GM12878 (cell line): ENCODE measurements around the gene MAPKAP1. TPM values are rescaled to one million over a fixed set of nuclear protein-coding genes. Genes with fewer than 3 reads are reported as not detected.
A peak's percentile ranks its signal among the peaks of the same experiment; 100 is the strongest.

Experiments
- ATAC-seq: fragments of 200-7000 bp; cut with Tn5 transposase; 3 replicates; pipeline ENCODE4 v1.9.1; 2020; ENCODE audit warnings: mild to moderate bottlenecking, moderate library complexity
- BruUV-seq: library from RNA; stranded (reverse); fragments of 400-500 nt; replicated peaks from 2 replicates; lab custom pipeline; 2021; lab: Mats Ljungman, UMichigan
- CTCF ChIA-PET: fragments of 300-600 bp; sonication (Branson Sonifier 250); formaldehyde crosslinking; extraction: SDS; loops from one replicate; lab custom pipeline; 2021; ENCODE audit warnings: inconsistent platforms; lab: Yijun Ruan, JAX
- POLR2A ChIA-PET: fragments of 350-600 bp; formaldehyde crosslinking; extraction: SDS; loops from one replicate; lab custom pipeline; 2021; ENCODE audit warnings: inconsistent platforms; lab: Charles Lee
- RAD21 ChIA-PET: fragments of 300-600 bp; sonication (Branson Sonifier 250); formaldehyde crosslinking; loops from one replicate; lab custom pipeline; 2023; ENCODE audit warnings: antibody characterized with exemption; ENCODE audit not compliant: unreplicated experiment; lab: Charles Lee
- SMC1A ChIA-PET: fragments of 300-600 bp; sonication (Branson Sonifier 250); formaldehyde crosslinking; loops from one replicate; lab custom pipeline; 2023; ENCODE audit not compliant: unreplicated experiment, uncharacterized antibody; lab: Charles Lee
- DNase-seq: peaks from one replicate; pipeline ENCODE4 v3.0.0-alpha.2; 2011; ENCODE audit warnings: low read depth, low spot score
- FAIRE-seq: peaks from 3 replicates; lab custom pipeline; 2011; peaks lifted over from hg19 to GRCh38; lab: Jason Lieb, UNC
- H2AFZ ChIP-seq: 2 replicates; pipeline ENCODE4 v1.6.0; 2011; ENCODE audit warnings: low read depth, low read length, control low read depth; ENCODE audit not compliant: control insufficient read depth
- H3K27ac ChIP-seq: 2 replicates; pipeline ENCODE4 v1.5.1; 2011; ENCODE audit warnings: control low read depth; ENCODE audit not compliant: control insufficient read depth, insufficient read depth
- H3K27me3 ChIP-seq, 2 experiments: replicated peaks in 1 of 2; 2 replicates each; pipeline versions ENCODE4 v1.6.0 to v1.6.1; 2011; ENCODE audit warnings: low read length in 1 of 2; ENCODE audit not compliant: control insufficient read depth in 2 of 2, insufficient read depth in 2 of 2
- H3K36me3 ChIP-seq, 2 experiments: 2 replicates each; pipeline ENCODE4 v1.5.1; 2011; ENCODE audit warnings: low read length in 1 of 2; ENCODE audit not compliant: control insufficient read depth in 2 of 2, insufficient read depth in 2 of 2
- H3K4me1 ChIP-seq: 2 replicates; pipeline ENCODE4 v1.6.1; 2011; ENCODE audit warnings: mild to moderate bottlenecking, low read length, moderate library complexity, mixed read lengths; ENCODE audit not compliant: control insufficient read depth, insufficient read depth
- H3K4me2 ChIP-seq: 2 replicates; pipeline ENCODE4 v1.6.0; 2011; ENCODE audit warnings: control low read depth; ENCODE audit not compliant: control insufficient read depth, insufficient read depth
- H3K4me3 ChIP-seq: fragments of 200-600 bp; sonication (generic); 2 replicates; pipeline ENCODE4 v1.5.1; 2016
- H3K79me2 ChIP-seq: 2 replicates; pipeline ENCODE4 v1.6.0; 2011; ENCODE audit warnings: low read length; ENCODE audit not compliant: control insufficient read depth, insufficient read depth
- H3K9ac ChIP-seq: 2 replicates; pipeline ENCODE4 v1.8.0; 2011; ENCODE audit warnings: low read length, control low read depth, mixed read lengths; ENCODE audit not compliant: control insufficient read depth, insufficient read depth
- H3K9me3 ChIP-seq: replicated peaks from 3 replicates; pipeline ENCODE4 v1.5.1; 2011; ENCODE audit warnings: mild to moderate bottlenecking, low read length; ENCODE audit not compliant: control insufficient read depth, insufficient read depth
- H4K20me1 ChIP-seq: 2 replicates; pipeline ENCODE4 v1.6.0; 2011; ENCODE audit not compliant: control insufficient read depth, insufficient read depth
- ETV6 ChIP-seq, 2 experiments: fragments of 450-650 bp in 1 of 2; IDR thresholded peaks in 1 of 2; conservative IDR thresholded peaks in 1 of 2; 2 replicates each; pipeline ENCODE4 v1.6.1; 2014; ENCODE audit warnings: antibody characterized with exemption in 1 of 2, borderline replicate concordance in 1 of 2, low read depth in 1 of 2, mild to moderate bottlenecking in 1 of 2, moderate library complexity in 1 of 2
- EZH2 ChIP-seq: IDR thresholded peaks from 2 replicates; pipeline ENCODE4 v1.6.1; 2012; ENCODE audit warnings: low read depth, mild to moderate bottlenecking, control low read depth, inconsistent platforms, low read length, borderline replicate concordance; ENCODE audit not compliant: control insufficient read depth
- JUND ChIP-seq: IDR thresholded peaks from 2 replicates; pipeline ENCODE4 v1.6.1; 2012; ENCODE audit warnings: low read depth, mild to moderate bottlenecking, low read length, improper control_type of control experiment, moderate library complexity
- LARP7 ChIP-seq: fragments of 450-650 bp; IDR thresholded peaks from 2 replicates; pipeline ENCODE4 v1.6.1; 2017; ENCODE audit warnings: mild to moderate bottlenecking
- MTA3 ChIP-seq: IDR thresholded peaks from 2 replicates; pipeline ENCODE4 v1.6.1; 2012; ENCODE audit warnings: low read length, inconsistent platforms, borderline replicate concordance
- SMARCA5 ChIP-seq: fragments of 450-650 bp; IDR thresholded peaks from 2 replicates; pipeline ENCODE4 v1.6.1; 2017; ENCODE audit warnings: mild to moderate bottlenecking
- SREBF1 ChIP-seq: IDR thresholded peaks from 2 replicates; pipeline ENCODE4 v1.6.1; 2012; ENCODE audit warnings: mild to moderate bottlenecking, low read length
- SUPT20H ChIP-seq: IDR thresholded peaks from 2 replicates; pipeline ENCODE4 v1.6.1; 2011; ENCODE audit warnings: low read depth, mild to moderate bottlenecking, low read length, moderate library complexity, borderline replicate concordance; ENCODE audit not compliant: control insufficient read depth
- TAF1 ChIP-seq: IDR thresholded peaks from 2 replicates; pipeline ENCODE4 v1.6.1; 2011; ENCODE audit warnings: mild to moderate bottlenecking, low read depth, low read length, borderline replicate concordance
- WRNIP1 ChIP-seq: IDR thresholded peaks from 2 replicates; pipeline ENCODE4 v1.6.1; 2011; ENCODE audit warnings: low read depth, low read length, improper control_type of control experiment, borderline replicate concordance
- ZNF217 ChIP-seq: fragments of 450-650 bp; IDR thresholded peaks from 2 replicates; pipeline ENCODE4 v1.6.1; 2017; ENCODE audit warnings: antibody characterized with exemption, mild to moderate bottlenecking
- ZZZ3 ChIP-seq: IDR thresholded peaks from 2 replicates; pipeline ENCODE4 v1.6.1; 2011; ENCODE audit warnings: low read depth; ENCODE audit not compliant: control insufficient read depth, insufficient read length
- WGBS: methylation state at CpG from one replicate; pipeline ENCODE4 v1.1.6; 2016; ENCODE audit warnings: low lambda C conversion rate; ENCODE audit not compliant: insufficient replicate concordance, insufficient coverage; ENCODE audit errors: missing lambda C conversion rate; 5-methylcytosine and 5-hydroxymethylcytosine counted together
- in situ Hi-C: fragments of 300-500 bp; cut with MboI; formaldehyde crosslinking; loops from 9 replicates; pipeline ENCODE4 v1.14.3; 2018; ENCODE audit warnings: mixed read lengths
- intact Hi-C: fragments of 100-400 bp; cut with micrococcal nuclease; formaldehyde crosslinking; loops from one replicate; pipeline ENCODE4 v1.14.2; 2022; ENCODE audit not compliant: unreplicated experiment
- polyA plus RNA-seq, 11 experiments: library from polyadenylated mRNA; depleted of rRNA in 4 of 11; unstranded in 6 of 11; stranded (reverse) in 5 of 11; fragments of >200 nt; fragmentation: Nextera tagmentation in 4 of 11; fragmentation: Illumina TruSeq in 1 of 11; extraction: Ambion mirVana in 4 of 11; extraction: Trizol in 1 of 11; gene quantifications; 1 replicate in 1 of 11; 2 replicates in 10 of 11; pipeline versions ENCODE4 v1.2.1 to v1.2.3, GENCODE V29; 2011 to 2016; ENCODE audit warnings: inconsistent platforms in 2 of 11, missing spikeins in 2 of 11, low read depth in 1 of 11
- total RNA-seq, 4 experiments: library from RNA; depleted of rRNA in 3 of 4; stranded (reverse); fragments of >200 nt in 3 of 4; fragmentation: Illumina TruSeq in 1 of 4; extraction: Trizol in 1 of 4; gene quantifications; 2 replicates each; pipeline versions ENCODE4 v1.2.1 to v1.2.3, GENCODE V29; 2013 to 2021
- TF ChIP-seq, protein P1 (sequence below): fragments of 450-650 bp; IDR thresholded peaks from 2 replicates; pipeline ENCODE4 v1.6.1; 2016; ENCODE audit warnings: mild to moderate bottlenecking, moderate library complexity, borderline replicate concordance
- TF ChIP-seq, protein P2 (sequence below): IDR thresholded peaks from 2 replicates; pipeline ENCODE4 v1.6.1; 2012; ENCODE audit warnings: mild to moderate bottlenecking, low read depth, low read length

The MAPKAP1 gene
- total and polyA plus RNA-seq, 10 of the 15 experiments (the other 5 are each of a cell fraction or from before 2014, with no cell fraction given) = 5.1 to 188 (median 105) TPM

DNA sequence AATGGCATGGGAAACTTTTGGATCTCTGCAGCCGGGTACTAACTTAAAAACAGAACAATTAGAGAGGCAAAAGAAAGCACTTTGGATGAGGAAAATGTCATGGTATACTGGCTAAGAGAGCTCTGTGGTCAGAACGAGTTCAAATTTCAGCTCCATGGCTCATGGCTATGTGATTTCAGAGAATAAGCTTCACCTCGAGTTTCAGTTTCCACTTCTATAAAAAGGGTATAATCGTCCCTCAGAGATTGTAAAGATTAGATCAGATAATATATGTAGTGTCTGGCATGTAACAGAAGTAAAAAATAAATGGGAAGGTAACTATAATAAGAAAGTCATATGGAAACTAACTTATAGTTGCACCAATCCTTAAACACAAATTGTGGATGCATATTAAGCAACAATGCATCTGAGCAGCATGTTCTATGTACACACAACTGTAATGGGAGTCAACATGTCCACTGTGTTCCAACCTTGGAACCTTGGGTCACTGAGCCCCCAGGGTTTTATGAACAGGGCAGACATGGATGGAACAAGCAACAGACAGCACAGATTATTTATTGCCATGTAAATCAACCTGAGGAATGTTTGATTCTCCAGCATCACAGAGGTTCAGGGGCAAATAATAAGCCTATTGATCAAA, 145.4 kb downstream of the MAPKAP1 start (continued):
- TF ChIP-seq ETV6 (conservative IDR thresholded peaks at IDR 0.05 in 1 of 2, IDR thresholded peaks at IDR 0.05 in 1 of 2; ENCODE audit: borderline replicate concordance in 1 of 2, low read depth in 1 of 2) (no peak), SUPT20H (no peak), SMARCA5 (0 out of 2 replicates have a peak, but pooled peaks have one; percentile 23)
- TF ChIP-seq, all 136 proteins: peak for 13

DNA sequence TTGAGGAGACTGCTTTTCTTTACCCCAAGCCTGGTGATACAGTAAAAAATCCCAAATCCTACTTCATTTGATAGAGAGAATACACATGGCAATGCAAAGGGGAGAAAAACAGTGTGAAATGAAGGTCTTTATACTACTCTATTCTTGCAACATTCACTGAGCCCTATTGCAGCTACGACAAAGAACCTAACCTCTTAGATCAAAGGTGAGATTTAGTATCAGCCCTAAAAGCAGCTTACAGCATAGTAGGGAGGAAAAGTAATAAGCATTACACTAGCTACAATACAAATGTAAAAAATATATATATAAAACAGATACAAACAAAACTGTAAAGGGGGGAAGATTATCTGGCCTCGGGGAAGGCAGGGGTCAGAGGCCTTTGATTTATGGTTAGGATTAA, 147.1 kb downstream of the MAPKAP1 start:
- no peak overlapping the region for H3K4me3 ChIP-seq
- DNase-seq (no peak), FAIRE-seq (no peak)
- TF ChIP-seq ZZZ3 = no peak
- TF ChIP-seq, protein P1, sequence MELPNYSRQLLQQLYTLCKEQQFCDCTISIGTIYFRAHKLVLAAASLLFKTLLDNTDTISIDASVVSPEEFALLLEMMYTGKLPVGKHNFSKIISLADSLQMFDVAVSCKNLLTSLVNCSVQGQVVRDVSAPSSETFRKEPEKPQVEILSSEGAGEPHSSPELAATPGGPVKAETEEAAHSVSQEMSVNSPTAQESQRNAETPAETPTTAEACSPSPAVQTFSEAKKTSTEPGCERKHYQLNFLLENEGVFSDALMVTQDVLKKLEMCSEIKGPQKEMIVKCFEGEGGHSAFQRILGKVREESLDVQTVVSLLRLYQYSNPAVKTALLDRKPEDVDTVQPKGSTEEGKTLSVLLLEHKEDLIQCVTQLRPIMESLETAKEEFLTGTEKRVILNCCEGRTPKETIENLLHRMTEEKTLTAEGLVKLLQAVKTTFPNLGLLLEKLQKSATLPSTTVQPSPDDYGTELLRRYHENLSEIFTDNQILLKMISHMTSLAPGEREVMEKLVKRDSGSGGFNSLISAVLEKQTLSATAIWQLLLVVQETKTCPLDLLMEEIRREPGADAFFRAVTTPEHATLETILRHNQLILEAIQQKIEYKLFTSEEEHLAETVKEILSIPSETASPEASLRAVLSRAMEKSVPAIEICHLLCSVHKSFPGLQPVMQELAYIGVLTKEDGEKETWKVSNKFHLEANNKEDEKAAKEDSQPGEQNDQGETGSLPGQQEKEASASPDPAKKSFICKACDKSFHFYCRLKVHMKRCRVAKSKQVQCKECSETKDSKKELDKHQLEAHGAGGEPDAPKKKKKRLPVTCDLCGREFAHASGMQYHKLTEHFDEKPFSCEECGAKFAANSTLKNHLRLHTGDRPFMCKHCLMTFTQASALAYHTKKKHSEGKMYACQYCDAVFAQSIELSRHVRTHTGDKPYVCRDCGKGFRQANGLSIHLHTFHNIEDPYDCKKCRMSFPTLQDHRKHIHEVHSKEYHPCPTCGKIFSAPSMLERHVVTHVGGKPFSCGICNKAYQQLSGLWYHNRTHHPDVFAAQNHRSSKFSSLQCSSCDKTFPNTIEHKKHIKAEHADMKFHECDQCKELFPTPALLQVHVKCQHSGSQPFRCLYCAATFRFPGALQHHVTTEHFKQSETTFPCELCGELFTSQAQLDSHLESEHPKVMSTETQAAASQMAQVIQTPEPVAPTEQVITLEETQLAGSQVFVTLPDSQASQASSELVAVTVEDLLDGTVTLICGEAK = no peak
- TF ChIP-seq LARP7 = no peak
- TF ChIP-seq JUND = no peak
- no peak for TF ChIP-seq EZH2
- TF ChIP-seq WRNIP1 = no peak
- TF ChIP-seq SREBF1 = no peak
- no peak for TF ChIP-seq MTA3
- TF ChIP-seq TAF1 = no peak
- TF ChIP-seq, protein P2, sequence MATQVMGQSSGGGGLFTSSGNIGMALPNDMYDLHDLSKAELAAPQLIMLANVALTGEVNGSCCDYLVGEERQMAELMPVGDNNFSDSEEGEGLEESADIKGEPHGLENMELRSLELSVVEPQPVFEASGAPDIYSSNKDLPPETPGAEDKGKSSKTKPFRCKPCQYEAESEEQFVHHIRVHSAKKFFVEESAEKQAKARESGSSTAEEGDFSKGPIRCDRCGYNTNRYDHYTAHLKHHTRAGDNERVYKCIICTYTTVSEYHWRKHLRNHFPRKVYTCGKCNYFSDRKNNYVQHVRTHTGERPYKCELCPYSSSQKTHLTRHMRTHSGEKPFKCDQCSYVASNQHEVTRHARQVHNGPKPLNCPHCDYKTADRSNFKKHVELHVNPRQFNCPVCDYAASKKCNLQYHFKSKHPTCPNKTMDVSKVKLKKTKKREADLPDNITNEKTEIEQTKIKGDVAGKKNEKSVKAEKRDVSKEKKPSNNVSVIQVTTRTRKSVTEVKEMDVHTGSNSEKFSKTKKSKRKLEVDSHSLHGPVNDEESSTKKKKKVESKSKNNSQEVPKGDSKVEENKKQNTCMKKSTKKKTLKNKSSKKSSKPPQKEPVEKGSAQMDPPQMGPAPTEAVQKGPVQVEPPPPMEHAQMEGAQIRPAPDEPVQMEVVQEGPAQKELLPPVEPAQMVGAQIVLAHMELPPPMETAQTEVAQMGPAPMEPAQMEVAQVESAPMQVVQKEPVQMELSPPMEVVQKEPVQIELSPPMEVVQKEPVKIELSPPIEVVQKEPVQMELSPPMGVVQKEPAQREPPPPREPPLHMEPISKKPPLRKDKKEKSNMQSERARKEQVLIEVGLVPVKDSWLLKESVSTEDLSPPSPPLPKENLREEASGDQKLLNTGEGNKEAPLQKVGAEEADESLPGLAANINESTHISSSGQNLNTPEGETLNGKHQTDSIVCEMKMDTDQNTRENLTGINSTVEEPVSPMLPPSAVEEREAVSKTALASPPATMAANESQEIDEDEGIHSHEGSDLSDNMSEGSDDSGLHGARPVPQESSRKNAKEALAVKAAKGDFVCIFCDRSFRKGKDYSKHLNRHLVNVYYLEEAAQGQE = no peak
- TF ChIP-seq ZNF217 = no peak

More for the DNA sequence above, 147.1 kb downstream of the MAPKAP1 start:
- Histone ChIP-seq H4K20me1 (no peaks in the 10 kb centered on the region), H3K9ac (no peak overlapping the region), H3K27ac (no peak overlapping the region), H3K79me2 (peaks cover 21% of the 10 kb centered on the region), H3K36me3 (peaks cover 6 to 19% of the 10 kb centered on the region in 2 experiments; a peak in 3 of 4 replicates), H3K4me2 (no peak overlapping the region), H3K27me3 (no peaks in the 10 kb centered on the region), H3K4me1 (peaks cover 28% of the 10 kb centered on the region), H2AFZ (no peak overlapping the region), H3K9me3 (no peaks in the 10 kb centered on the region)
- 95% methylated on average over 2 of the region's 2 CpGs for WGBS
- RAD21 ChIA-PET = interaction anchor here (0.6 to 4.8 kb wide), 11 partner anchors 15 to 1808 kb away, joined by 3 to 75 read pairs (median 10); partner anchors contain the start of gene MAPKAP1
- POLR2A ChIA-PET = interaction anchor here (2.9 kb wide), 1 partner anchor 70 kb away, joined by 7 read pairs; no protein-coding TSS in a partner anchor
- no peak for ATAC-seq
- CTCF ChIA-PET = interaction anchor here (0.6 to 4.8 kb wide), 12 partner anchors 8 to 838 kb away, joined by 3 to 27 read pairs (median 10); no protein-coding TSS in a partner anchor
- in situ Hi-C loops = loop anchor here (5.0 to 10.0 kb wide), 2 partner anchors 72 to 665 kb away; no protein-coding TSS in a partner anchor
- SMC1A ChIA-PET = interaction anchor here (0.6 to 7.4 kb wide), 12 partner anchors 10 to 269 kb away, joined by 3 to 93 read pairs (median 12); no protein-coding TSS in a partner anchor
- intact Hi-C loops = loop anchor here (5.0 kb wide), 2 partner anchors 142 to 187 kb away; partner anchors contain the start of gene PBX3
- BruUV-seq = no TSS peak
